Fibroblast of mammary gland (primary cell): ENCODE measurements around the gene MOGAT2.

Source experiments
- DNase-seq: peaks from one replicate; pipeline ENCODE4 v3.0.0-alpha.2; 2010; ENCODE audit warnings: low read depth
- H3K4me3 ChIP-seq: 2 replicates; pipeline ENCODE4 v1.5.1; 2011; ENCODE audit warnings: low read depth, mild to moderate bottlenecking, low read length, moderate library complexity; ENCODE audit not compliant: control insufficient read depth
- CTCF ChIP-seq: conservative IDR thresholded peaks from 2 replicates; pipeline ENCODE4 v1.5.1; 2011; ENCODE audit warnings: low read depth, low read length, inconsistent platforms; ENCODE audit not compliant: control insufficient read depth, insufficient read depth

Gene MOGAT2

GRCh38 chr11:75705541-75705940 is 12.1 kb upstream of the MOGAT2 start:
- TF ChIP-seq CTCF: no peak
- DNase-seq: no peak
- no peak overlapping the region for H3K4me3 ChIP-seq

GRCh38 chr11:75706260-75706729 is 11.3 kb upstream of the MOGAT2 start:
- peak overlapping the region; percentile 12 for H3K4me3 ChIP-seq
- DNase-seq: peak; percentile 80
- TF ChIP-seq CTCF: peak; percentile 87

GRCh38 chr11:75714211-75714610 is 3.4 kb upstream of the MOGAT2 start:
- TF ChIP-seq CTCF: no peak
- DNase-seq: no peak
- H3K4me3 ChIP-seq: no peak overlapping the region

- no peak for DNase-seq
- no peak for TF ChIP-seq CTCF
- H3K4me3 ChIP-seq: no peak overlapping the region
Observed at GRCh38 chr11:75715688-75716087, 1.9 kb upstream of the MOGAT2 start.

- TF ChIP-seq CTCF: no peak
- no peak for DNase-seq
- H3K4me3 ChIP-seq: no peak overlapping the region
Observed at GRCh38 chr11:75716659-75717058, 979 bp upstream of the MOGAT2 start.

GRCh38 chr11:75718419-75719339 is 1.0 kb downstream of the MOGAT2 start:
- DNase-seq: no peak
- TF ChIP-seq CTCF: no peak
- H3K4me3 ChIP-seq: no peak overlapping the region
